ENCODE data around the gene ARHGEF28. TPM values are rescaled to one million over a fixed set of nuclear protein-coding genes. Genes with fewer than 3 reads are reported as not detected.

Gene ARHGEF28
- total RNA-seq, 1 experiment from 2014 or later, result 6.1 TPM

- ATAC-seq, result no peak
- H3K79me2 ChIP-seq (ENCODE audit: insufficient read depth, low read length), result no peaks in the 10 kb centered on the region
- no peaks in the 10 kb centered on the region for H3K27me3 ChIP-seq (ENCODE audit: insufficient read depth, low read length)
- H3K36me3 ChIP-seq (ENCODE audit: control insufficient read depth in 1 of 2, insufficient read depth in 2 of 2, low read length in 2 of 2), result no peaks in the 10 kb centered on the region
- no peak overlapping the region for H3K27ac ChIP-seq (ENCODE audit: low read depth, low read length)
- CTCF ChIA-PET, result no interaction called here
- RAD21 ChIA-PET (ENCODE audit: low non-redundant PET in 1 of 2, low total read pairs in 2 of 2, uncharacterized antibody in 2 of 2, unreplicated experiment in 2 of 2), result no interaction called here
- BruUV-seq (replicated peaks), result no TSS peak
- no peak overlapping the region for H2AFZ ChIP-seq (ENCODE audit: low read depth, low read length, poor library complexity, severe bottlenecking)
- POLR2A ChIA-PET, result no interaction called here
- no peak for DNase-seq (ENCODE audit: low read depth, low spot score)
- H3K9me2 ChIP-seq (ENCODE audit: insufficient read depth), result no peaks in the 10 kb centered on the region
- no peak overlapping the region for H3K9ac ChIP-seq (ENCODE audit: low read length)
- H3K4me1 ChIP-seq (ENCODE audit: control insufficient read depth in 1 of 2, insufficient read depth in 2 of 2, low read length in 2 of 2), result no peaks in the 10 kb centered on the region
- intact Hi-C loops (cut with micrococcal nuclease), result no loop called here
- TF ChIP-seq ZBTB33 (IDR thresholded peaks at IDR 0.05; ENCODE audit: extremely low read depth, insufficient replicate concordance, low read length), result no peak
- no peak for TF ChIP-seq ELF1 (IDR thresholded peaks at IDR 0.05; ENCODE audit: borderline replicate concordance, low read depth)
- no peaks in the 10 kb centered on the region for H4K20me1 ChIP-seq (ENCODE audit: insufficient read depth)
- H3K4me2 ChIP-seq (ENCODE audit: low read length), result no peak overlapping the region
- no peaks in the 10 kb centered on the region for H3K9me3 ChIP-seq (ENCODE audit: control insufficient read depth in 1 of 2, insufficient read depth in 1 of 2, low read depth in 1 of 2, low read length in 2 of 2)
- no peak overlapping the region for H3K4me3 ChIP-seq (replicated peaks in 1 of 2; ENCODE audit: low read depth in 1 of 2, low read length in 2 of 2)
Observed at GRCh38 chr5:73893813-73894212, 267.8 kb downstream of the ARHGEF28 start.

- no peaks in the 10 kb centered on the region for H3K27me3 ChIP-seq (ENCODE audit: insufficient read depth, low read length)
- H3K9ac ChIP-seq (ENCODE audit: low read length), result no peak overlapping the region
- H3K27ac ChIP-seq (ENCODE audit: low read depth, low read length), result no peak overlapping the region
- no peaks in the 10 kb centered on the region for H3K79me2 ChIP-seq (ENCODE audit: insufficient read depth, low read length)
- H3K4me3 ChIP-seq (replicated peaks in 1 of 2; ENCODE audit: low read depth in 1 of 2, low read length in 2 of 2), result no peak overlapping the region
- H3K9me2 ChIP-seq (ENCODE audit: insufficient read depth), result no peaks in the 10 kb centered on the region
- H4K20me1 ChIP-seq (ENCODE audit: insufficient read depth), result no peaks in the 10 kb centered on the region
- CTCF ChIA-PET, result no interaction called here
- no peak overlapping the region for H2AFZ ChIP-seq (ENCODE audit: low read depth, low read length, poor library complexity, severe bottlenecking)
- H3K4me1 ChIP-seq (ENCODE audit: control insufficient read depth in 1 of 2, insufficient read depth in 2 of 2, low read length in 2 of 2), result no peaks in the 10 kb centered on the region
- DNase-seq (ENCODE audit: low read depth, low spot score) (no peak), ATAC-seq (no peak)
- TF ChIP-seq MAX (IDR thresholded peaks at IDR 0.05) (no peak), ZNF274 (IDR thresholded peaks at IDR 0.05; ENCODE audit: low read depth, low read length) (no peak), JUND (IDR thresholded peaks at IDR 0.05) (no peak), FOSL1 (IDR thresholded peaks at IDR 0.05; ENCODE audit: low read depth) (no peak), RAD21 (IDR thresholded peaks at IDR 0.05; ENCODE audit: low read depth) (no peak), POLR2A (IDR thresholded peaks at IDR 0.05; ENCODE audit: borderline replicate concordance, extremely low read depth, insufficient read depth, insufficient read length) (no peak)
- no peaks in the 10 kb centered on the region for H3K36me3 ChIP-seq (ENCODE audit: control insufficient read depth in 1 of 2, insufficient read depth in 2 of 2, low read length in 2 of 2)
- intact Hi-C loops (cut with micrococcal nuclease), result no loop called here
- no peak overlapping the region for H3K4me2 ChIP-seq (ENCODE audit: low read length)
- RAD21 ChIA-PET (ENCODE audit: low non-redundant PET in 1 of 2, low total read pairs in 2 of 2, uncharacterized antibody in 2 of 2, unreplicated experiment in 2 of 2), result no interaction called here
- BruUV-seq (replicated peaks), result no TSS peak
- H3K9me3 ChIP-seq (ENCODE audit: control insufficient read depth in 1 of 2, insufficient read depth in 1 of 2, low read depth in 1 of 2, low read length in 2 of 2), result no peaks in the 10 kb centered on the region
- POLR2A ChIA-PET, result no interaction called here
Observed at GRCh38 chr5:73894860-73895259, 268.9 kb downstream of the ARHGEF28 start.
